Activated CD4-positive, alpha-beta T cell treated with anti-CD3 and anti-CD28 coated beads for 48 hours (primary cell): ENCODE measurements around the gene TOMM40L.

ENCODE experiments used
- DNase-seq: peaks from one replicate; pipeline ENCODE4 v3.0.0-alpha.2; 2020

The TOMM40L gene

DNA sequence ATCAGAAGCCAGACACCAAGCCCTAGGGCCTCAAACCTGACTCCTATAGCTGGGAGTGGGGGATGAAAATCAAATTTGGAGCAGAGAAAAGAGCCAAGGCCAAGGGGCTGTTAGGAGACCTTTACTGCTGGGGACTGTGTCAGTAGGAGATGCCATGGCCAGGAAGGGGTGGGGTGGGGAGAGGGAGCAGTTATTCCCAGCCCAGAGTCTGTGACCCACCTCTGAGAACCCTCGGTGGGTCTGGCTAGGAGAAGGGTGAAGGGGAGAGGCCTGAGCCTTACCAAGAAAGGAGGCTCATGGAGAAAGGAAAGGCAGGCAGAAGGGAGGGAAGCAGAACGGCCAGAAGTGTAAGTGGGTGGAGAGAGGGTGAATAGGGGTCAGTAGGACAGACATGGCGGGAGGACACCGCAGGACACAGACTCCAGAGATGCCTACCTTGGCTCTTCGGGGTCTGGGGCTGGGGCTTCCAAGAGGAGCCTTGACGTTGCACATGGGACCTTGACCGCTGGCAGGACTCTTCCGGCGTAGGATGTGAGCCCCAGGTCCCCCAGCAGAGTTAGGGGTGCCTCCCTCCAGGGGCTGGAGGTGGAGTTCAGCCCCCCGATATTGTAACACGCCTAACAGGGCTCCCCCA, 28.2 kb upstream of the TOMM40L start:
- no peak for DNase-seq

DNA sequence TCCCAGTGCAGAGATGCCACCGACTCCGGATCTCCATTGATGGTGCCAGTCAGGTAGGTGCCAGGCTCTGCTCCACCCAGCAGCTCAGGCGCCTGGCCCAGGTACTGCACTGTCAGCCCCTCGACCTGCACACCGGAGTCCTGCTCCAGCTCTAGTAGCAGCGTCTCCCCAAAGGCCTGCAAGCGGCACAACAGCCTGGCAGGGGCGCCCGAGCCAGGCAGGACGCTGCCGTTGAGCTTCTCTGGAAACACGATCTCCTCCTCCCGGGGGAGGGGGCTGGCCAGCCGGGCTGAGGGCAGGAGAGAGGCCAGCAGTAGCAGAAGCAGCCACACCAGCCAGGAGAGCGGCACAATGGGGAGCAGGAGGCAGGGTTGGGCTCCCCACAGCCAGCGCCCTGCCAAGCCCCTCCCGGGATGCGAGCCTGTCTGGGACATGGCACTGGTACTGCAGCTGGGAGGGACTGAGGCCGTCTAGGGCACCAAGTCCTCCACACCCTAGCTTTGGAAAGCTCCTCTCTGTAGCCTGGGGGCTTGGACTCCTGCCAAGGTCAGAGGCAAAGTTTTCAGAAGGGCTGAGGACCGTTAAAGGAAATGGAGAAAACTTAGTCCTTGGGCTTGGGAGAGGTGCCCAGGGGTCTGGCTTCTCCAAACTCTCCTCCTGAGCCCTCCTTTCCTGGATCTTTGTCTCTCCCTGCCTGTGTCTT, 27.5 kb upstream of the TOMM40L start:
- no peak for DNase-seq

DNA sequence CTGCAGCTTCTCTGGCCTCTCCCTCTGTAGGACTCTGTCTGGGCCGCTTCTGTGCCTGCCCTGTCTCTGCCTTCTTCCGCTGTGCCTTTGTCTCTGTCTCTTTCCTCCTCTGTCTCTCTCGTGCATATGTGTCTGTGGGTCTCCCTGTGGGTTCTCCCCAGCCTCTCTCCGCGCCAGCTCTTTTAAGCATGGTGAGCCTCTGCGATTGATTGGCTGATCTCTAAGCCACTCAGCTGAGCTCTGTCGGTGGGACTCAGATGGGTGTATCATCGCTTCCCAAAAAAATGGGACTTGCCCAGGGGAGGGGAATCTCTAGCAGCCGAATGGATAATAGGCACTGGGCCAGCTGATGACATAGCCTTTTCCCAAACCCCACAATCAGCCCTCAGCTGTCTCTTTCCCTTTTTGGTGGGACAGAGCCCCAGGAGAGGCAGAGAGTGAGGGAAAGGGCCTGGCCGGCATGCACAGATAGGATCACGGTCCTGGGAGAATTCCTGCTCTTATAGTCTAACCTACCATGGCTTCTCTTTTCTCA, 26.9 kb upstream of the TOMM40L start, which contains the start of gene ADAMTS4:
ADAMTS4 (minus strand) TSS at position 158 of the 535 bp plus-strand sequence. CDS start 427 bp downstream, outside the sequence.
- no peak for DNase-seq

DNA sequence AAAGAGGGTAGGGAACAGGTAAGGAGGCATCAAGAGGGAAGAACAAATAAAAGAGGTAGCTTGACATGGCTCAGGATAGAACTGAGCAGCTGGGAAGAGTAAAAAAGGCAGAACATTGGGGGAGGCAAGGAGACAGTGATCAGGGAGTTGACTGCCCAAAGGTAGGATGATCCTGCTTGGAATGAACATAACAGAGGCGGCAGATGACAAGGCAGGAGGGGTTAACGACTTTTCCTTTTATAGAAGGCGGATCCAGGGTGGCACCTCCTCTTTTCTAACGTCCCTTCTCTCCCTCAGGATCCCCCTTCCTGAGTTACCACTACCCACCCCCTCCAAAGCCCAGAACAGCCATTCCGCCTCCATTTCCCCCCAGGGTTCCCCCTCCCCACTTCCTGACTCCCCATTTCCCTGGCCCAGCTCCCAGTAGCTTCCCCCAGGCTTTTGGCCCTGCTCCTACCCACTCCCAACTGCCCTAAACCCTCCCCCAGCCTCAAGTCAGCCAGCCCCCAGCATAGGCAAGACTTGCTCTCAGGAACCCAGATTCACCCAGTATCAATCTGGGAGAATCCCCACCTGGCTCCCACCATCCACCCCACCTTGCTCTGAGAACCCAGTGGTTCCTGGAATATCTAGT, 26.2 kb upstream of the TOMM40L start:
- no peak for DNase-seq

DNA sequence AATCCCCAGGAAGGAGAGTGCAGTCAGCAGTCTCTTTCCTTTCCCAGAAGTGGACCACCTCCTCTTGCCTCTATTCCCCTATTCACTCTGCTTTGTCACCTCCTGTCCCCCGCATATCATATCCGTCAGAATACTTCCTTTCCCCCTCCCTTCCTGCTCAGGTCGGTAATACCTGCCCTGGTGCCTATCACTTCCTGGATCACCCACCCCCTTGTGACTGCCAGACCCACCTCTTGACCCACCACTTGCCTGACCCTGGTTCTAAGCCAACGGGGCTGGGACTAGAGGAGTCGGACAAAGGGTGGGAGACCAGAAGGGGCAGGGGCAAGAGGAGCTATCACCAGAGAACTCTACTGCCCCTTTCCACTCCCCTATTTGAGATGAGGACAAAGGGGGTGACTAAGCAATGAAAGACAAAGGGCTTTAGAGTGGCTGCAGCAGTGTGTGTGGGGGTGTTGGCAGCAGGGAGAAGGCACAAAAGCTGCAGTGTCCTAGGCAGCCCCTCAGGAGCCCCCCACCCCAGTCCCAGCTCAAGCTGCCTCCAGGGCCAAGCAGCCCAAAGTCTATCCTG, 25.4 kb upstream of the TOMM40L start:
- DNase-seq, result no peak

DNA sequence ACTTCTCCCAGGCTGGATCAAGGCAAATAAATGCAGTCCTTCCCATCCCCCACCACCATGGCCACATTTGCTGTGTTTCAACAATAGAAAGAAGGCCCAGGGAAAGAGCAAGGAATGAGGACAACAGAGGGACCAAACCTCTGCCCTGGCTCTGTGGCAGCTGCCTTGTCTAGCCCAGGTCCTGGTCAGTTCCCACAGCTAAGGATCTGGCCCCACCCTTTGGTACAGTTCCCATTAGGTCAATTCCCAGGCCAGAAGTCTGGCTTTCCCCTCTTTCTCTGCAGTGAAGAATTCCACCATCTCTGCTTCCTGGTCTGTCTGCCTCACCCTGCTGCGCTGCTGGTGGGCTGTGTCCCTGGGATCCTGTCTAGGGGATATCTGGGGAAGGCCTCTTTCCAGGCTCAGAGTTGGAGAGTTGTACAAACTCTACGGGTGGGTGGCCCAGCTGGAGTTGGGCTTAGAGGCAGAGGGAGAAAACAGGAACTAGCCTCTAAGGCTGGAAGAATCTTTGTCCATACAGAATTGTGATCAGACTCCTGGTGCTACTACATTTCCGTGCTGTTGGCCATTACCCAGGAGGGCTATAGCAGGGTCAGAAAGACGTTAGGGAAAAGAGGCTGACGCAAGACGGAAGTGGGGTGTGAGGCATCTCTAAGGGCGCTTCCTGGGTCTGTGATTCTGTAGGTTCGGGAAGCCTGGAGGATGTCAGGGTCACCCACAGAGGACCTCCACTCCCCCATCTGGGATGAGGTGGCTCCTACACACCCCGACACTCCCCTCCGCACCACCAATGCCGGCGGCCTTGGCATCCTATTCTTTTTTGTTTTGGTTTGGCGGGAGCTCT, 24.6 kb upstream of the TOMM40L start:
- DNase-seq, result no peak

DNA sequence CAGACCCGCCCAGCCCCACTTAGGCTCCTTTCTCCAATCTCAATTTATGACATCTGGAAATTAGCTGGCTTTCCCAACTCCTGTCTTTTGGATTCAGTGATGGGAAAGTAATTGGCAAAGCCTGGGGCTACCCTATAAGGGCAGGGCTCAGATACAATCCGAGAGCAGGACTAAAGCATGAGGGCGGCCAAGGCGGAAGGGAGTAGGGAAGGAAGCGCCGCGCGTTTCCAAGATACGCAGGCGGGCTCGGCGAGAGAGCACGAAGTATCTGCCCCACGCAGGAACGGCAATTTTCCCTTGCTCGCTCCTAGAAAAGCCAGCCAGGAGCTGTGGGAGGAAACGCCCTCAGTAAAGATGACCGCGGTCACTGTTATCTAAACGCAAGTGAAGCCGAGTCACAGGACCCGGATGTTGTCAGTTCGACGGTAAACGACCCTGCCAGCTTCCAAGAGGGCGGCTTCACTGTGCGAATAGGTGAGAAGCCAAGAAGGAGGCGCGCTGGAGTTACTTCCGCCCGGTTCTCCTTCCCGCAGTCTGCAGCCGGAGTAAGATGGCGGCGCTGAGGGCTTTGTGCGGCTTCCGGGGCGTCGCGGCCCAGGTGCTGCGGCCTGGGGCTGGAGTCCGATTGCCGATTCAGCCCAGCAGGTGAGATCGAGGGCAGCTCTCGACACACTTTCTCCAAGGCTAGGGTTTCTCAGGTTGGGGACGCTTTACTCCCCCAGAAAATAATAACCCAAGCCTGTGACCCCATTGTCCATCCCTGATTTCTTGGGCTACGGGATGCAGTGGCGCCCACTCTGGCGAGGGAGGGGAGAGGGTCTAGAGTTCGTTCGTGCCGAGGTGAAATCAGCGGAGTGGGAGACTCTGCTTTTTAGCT, 23.8 kb upstream of the TOMM40L start, which contains the start of gene NDUFS2:
NDUFS2 (plus strand) TSS at position 532 of the 877 bp plus-strand sequence; CDS start at position 551, 19 bp downstream.
- DNase-seq, result peak; percentile 97

DNA sequence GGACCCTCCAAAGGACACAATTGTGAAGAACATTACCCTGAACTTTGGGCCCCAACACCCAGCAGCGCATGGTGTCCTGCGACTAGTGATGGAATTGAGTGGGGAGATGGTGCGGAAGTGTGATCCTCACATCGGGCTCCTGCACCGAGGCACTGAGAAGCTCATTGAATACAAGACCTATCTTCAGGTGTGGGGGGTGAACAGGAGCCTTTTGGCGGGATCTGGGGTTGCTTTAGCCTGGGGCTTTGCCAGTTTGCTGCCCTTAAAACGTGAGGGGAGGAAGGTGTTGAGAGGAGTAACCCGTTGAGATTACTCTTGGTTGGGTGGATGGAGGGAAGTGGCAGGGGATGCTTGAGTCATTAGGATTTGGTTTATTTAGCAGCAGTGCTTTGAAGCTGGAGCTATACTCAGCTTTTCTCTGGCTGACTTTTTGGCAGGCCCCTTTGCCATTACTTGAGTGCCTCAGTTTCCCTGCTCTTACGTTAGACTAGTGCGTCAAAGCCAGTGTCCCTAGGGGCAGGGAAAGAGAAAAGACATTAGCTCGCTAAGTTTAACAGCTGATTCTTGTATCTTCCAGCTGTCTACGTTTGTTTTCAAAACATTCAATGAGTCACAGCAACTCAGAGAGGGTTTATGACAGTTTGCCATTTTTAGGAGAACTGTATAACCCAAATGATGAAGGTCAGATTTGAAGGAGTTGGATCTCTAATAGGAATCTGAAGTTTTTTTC, 19.3 kb upstream of the TOMM40L start:
- no peak for DNase-seq

DNA sequence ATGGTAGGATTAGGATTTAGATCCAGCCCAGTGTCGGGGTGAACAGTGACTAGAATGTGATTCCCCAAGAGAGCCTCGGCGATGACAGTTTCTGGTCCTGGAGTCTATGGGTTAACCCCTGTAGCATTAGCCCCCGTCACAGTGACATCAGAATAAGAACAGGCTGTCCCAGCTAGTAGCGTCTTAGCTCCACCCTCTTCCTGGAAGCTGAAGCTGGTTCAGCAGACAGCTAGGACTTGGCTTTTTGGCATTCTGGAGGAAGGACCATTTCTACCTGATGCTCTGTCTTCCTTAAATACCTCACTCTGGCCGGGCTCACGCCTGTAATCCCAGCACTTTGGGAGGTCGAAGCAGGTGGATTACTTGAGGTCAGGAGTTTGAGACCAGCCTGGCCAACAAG, 18.7 kb upstream of the TOMM40L start:
- no peak for DNase-seq

DNA sequence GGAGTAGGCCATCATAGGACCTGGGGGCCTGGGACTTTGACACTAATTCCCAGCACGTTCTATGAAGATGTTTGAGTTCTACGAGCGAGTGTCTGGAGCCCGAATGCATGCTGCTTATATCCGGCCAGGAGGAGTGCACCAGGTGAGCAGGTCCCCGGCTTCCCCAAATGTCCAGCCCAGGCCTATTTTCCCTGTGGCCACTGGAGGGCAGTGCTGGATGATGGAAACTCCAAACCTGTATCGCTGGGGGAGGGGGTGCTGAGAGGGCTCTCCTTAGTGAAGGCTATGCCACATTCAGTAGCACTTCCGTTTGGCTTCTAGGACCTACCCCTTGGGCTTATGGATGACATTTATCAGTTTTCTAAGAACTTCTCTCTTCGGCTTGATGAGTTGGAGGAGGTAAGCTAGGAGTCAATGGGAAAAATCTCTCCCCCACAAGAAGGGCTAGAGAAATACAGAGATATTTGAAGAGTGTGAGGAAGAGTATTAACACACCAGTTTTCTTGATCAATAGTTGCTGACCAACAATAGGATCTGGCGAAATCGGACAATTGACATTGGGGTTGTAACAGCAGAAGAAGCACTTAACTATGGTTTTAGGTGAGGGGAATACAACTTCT, 16.0 kb upstream of the TOMM40L start:
- DNase-seq, result peak; percentile 84

DNA sequence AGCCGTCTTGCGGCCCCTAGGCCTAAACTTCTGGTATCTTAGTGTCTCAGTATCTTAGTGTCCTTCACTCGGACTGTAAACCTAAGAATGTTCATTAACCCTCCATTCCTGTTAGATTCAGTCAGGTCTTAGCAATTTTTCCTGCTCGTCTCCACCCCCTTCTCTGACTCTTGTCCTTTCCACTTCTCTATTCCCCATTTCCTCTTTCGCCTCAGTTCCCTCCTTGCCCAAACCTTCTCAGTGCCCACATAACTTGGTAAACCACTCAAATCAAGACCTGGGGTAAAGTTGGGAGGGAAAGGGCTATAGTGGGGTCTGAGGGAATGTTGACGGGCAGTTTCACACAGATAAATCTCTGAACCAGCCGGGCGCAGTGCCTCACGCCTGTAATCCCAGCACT, 11.5 kb upstream of the TOMM40L start:
- DNase-seq, result no peak

DNA sequence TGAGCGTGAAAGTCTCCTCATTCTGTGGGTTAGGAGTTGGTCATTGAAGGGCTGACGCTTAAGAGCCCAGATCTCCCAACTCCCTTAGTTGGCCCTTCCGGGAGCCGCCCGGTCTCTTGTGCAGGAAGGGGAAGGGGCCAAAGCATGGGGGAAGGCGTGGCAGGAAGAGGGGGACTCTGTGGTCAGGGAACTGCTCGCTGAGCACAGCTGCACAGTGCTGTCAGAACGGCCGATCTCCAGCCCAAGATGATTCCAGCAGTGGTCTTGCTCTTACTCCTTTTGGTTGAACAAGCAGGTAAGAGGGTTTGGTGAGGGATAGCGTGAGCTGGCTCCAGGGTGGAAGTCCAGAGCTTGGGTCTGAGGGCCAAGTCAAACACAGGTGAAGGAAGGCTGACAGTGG, 10.8 kb upstream of the TOMM40L start, which contains the start of gene FCER1G:
FCER1G (plus strand) TSS at position 220 of the 400 bp plus-strand sequence; CDS start at position 247, 27 bp downstream.
- DNase-seq, result no peak

DNA sequence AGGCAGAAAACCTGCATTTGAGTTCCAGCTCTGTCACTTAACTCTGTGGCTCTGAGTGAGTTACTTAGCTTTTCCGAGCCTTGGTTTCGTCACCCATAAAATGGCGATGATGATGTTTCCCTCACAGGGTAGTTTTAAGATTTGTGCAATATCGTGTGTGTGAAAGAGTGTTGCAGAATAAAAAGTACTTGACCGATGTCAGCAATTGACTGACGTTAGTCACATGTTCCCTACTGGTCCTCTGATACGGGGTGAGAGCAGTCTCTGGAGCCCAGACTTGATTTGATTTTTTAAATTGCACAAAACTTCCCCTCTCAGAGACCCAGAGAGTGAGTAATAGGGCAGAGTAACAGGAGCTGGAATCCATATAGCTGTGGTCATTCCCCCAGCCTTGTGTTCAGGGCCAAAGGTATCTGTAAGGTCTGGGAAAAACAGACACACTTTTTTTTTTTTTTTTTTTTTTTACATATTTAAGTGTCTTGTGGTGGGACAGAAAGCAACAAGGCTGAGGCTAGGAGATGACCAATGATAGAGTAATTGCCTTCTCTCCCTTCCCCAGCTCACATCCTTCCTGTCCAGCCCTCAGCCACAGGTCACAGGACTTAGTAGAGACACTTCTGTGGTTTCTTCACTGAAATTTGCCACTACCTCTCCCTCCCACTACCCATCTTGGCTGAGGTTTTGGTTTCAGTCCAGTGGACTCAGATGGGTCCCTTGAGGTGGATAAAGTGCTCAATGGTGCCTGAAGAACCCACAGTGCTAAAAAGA, 8.7 kb upstream of the TOMM40L start:
- DNase-seq, result no peak

DNA sequence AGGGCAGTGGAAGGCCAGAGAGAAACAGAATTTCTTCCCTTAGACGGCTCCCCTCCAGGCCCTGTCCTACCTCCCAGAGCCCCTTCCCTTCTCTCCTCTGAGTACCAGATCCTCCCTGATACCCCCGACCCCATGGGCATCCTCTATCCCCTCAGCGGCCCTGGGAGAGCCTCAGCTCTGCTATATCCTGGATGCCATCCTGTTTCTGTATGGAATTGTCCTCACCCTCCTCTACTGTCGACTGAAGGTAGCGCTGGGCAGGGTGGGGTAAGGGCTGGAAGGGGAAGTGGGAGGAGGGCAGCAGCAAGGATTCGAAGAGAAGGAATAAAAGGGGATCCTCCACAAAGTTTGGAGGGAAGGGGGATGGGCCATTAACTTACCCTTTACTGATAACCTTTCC, 8.0 kb upstream of the TOMM40L start:
- no peak for DNase-seq

DNA sequence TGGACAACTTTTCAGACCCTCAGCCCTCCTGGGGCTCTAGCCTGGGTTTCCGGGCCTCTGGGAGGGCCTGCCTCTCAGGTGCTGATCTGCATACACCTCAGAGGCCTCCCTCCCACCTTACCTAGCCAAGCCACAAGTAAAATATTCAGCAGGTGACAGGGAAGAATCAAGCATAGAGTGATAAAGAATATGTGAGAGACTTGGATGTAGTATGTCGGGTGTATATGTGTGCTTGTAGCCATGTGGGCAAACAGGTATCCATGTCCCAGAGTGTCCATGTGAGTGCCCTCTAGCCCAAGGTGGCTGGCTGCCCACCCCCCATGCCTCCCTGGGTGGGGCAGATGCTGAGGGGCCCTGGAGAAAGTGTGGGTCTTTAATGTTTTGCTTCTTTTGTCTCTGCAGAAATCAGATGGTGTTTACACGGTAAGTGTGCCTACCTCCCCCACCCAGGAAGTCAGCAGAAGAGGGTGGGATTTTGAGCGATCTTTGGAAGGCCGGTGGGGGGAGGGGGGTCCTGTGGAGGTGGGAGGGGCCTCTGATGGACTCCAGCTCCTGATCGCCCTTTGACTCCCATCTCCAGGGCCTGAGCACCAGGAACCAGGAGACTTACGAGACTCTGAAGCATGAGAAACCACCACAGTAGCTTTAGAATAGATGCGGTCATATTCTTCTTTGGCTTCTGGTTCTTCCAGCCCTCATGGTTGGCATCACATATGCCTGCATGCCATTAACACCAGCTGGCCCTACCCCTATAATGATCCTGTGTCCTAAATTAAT, 7.4 kb upstream of the TOMM40L start:
- DNase-seq, result no peak

DNA sequence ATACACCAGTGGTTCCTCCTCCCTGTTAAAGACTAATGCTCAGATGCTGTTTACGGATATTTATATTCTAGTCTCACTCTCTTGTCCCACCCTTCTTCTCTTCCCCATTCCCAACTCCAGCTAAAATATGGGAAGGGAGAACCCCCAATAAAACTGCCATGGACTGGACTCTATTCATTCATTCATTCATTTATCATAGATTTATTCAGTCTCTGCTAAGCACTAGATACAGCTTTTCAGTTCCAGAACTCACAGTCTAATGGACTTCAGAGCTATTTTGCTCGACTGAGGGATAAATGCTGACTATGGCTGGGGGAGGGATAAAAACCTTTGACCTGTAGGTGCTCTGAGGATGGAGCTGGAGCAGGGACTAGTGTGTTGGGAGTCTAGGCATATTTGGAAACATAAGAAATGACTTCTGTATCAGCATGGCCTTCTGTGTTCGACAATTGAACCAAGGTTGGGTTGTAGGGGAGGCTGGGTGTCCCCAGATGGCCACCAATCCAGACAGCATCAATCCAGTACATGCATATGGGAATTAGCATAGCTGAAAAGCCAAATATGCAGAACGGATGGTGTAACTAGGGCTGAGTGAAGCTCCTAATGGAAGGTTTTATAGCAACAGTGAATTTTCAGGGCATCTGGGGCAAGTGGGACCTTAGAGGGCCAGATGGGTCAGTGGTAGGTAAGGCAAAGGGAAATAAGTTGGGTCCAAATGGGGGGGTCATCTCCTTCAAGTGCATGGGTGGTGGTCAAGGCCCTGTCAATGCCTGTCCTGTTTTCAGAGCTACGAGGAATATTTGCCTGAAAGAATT, 6.6 kb upstream of the TOMM40L start:
- no peak for DNase-seq

DNA sequence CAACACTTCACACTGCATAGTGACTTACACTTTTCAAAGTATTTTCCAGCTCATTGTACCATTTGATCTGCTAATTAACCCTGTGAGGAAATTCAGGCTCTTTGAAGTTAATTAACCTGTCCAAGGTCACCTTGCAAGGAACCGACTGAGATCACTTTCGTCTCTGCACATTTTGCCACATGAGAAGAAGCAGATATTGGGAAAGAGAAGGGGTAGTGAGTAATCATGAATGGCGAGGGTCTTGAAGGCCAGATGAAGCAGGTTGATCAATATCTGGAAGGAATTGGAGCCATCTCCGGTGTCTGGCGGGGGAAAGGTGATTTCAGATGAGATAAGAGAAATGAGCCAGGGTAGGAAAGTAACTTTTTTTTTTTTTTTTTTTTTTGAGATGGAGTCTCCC, 5.9 kb upstream of the TOMM40L start:
- DNase-seq, result no peak
